GM23338 (cell line): ENCODE data around the gene MPRIP. TPM values are rescaled to one million over a fixed set of nuclear protein-coding genes. Genes with fewer than 3 reads are reported as not detected.

Experiments used
- ATAC-seq: fragments of 200-7000 bp; cut with Tn5 transposase; 3 replicates; pipeline ENCODE4 v1.9.1; 2020
- DNase-seq: peaks from one replicate; pipeline ENCODE4 v3.0.0-alpha.2; 2015; ENCODE audit warnings: low spot score
- H2AFZ ChIP-seq: fragments of 200-600 bp; sonication (generic); 2 replicates; pipeline ENCODE4 v1.8.0; 2016; ENCODE audit warnings: antibody characterized with exemption, mild to moderate bottlenecking, moderate library complexity
- H3F3A ChIP-seq: fragments of 200-600 bp; sonication (generic); replicated peaks from 2 replicates; pipeline ENCODE4 v1.8.0; 2017; ENCODE audit warnings: antibody characterized with exemption, mixed run types, low read depth
- H3K27ac ChIP-seq: fragments of 200-600 bp; sonication (generic); 2 replicates; pipeline ENCODE4 v1.6.1; 2016; ENCODE audit warnings: low read depth
- H3K27me3 ChIP-seq: fragments of 200-600 bp; sonication (generic); 2 replicates; pipeline ENCODE4 v1.8.0; 2016; ENCODE audit warnings: mild to moderate bottlenecking, mixed run types, moderate library complexity; ENCODE audit not compliant: insufficient read depth
- H3K36me3 ChIP-seq: fragments of 200-600 bp; sonication (generic); 2 replicates; pipeline ENCODE4 v1.8.0; 2016; ENCODE audit warnings: mild to moderate bottlenecking; ENCODE audit not compliant: insufficient read depth
- H3K4me1 ChIP-seq: fragments of 200-600 bp; sonication (generic); 2 replicates; pipeline ENCODE4 v1.8.0; 2016; ENCODE audit warnings: mild to moderate bottlenecking, moderate library complexity; ENCODE audit not compliant: insufficient read depth
- H3K4me2 ChIP-seq: fragments of 200-600 bp; sonication (generic); 2 replicates; pipeline ENCODE4 v1.7.1; 2017; ENCODE audit warnings: mixed run types
- H3K4me3 ChIP-seq: fragments of 200-600 bp; sonication (generic); 2 replicates; pipeline ENCODE4 v1.6.1; 2016; ENCODE audit warnings: mixed run types
- H3K79me2 ChIP-seq: fragments of 200-600 bp; sonication (generic); replicated peaks from 2 replicates; pipeline ENCODE4 v1.8.0; 2017; ENCODE audit warnings: mild to moderate bottlenecking; ENCODE audit not compliant: insufficient read depth
- H3K9me2 ChIP-seq: fragments of 200-600 bp; sonication (generic); 2 replicates; pipeline ENCODE4 v1.8.0; 2017; ENCODE audit not compliant: insufficient read depth
- H4K20me1 ChIP-seq: fragments of 200-600 bp; sonication (generic); replicated peaks from 2 replicates; pipeline ENCODE4 v1.8.0; 2017; ENCODE audit warnings: mild to moderate bottlenecking; ENCODE audit not compliant: insufficient read depth
- H3K27ac Mint-ChIP-seq: 2 replicates; pipeline ENCODE4 v1.8.0; 2020; ENCODE audit warnings: inconsistent platforms, mild to moderate bottlenecking, moderate library complexity, mixed read lengths
- H3K27me3 Mint-ChIP-seq: 3 replicates; pipeline ENCODE4 v1.8.0; 2022; ENCODE audit warnings: low read depth, mild to moderate bottlenecking, moderate library complexity, mixed read lengths, inconsistent platforms; ENCODE audit not compliant: insufficient read depth, poor library complexity
- H3K36me3 Mint-ChIP-seq: 3 replicates; pipeline ENCODE4 v1.8.0; 2021; ENCODE audit warnings: low read depth, mild to moderate bottlenecking, inconsistent platforms, moderate library complexity, mixed read lengths
- H3K4me1 Mint-ChIP-seq: 3 replicates; pipeline ENCODE4 v1.8.0; 2020; ENCODE audit warnings: mild to moderate bottlenecking, inconsistent platforms, mixed read lengths
- H3K4me3 Mint-ChIP-seq: 3 replicates; pipeline ENCODE4 v1.8.0; 2021; ENCODE audit warnings: moderate library complexity, mild to moderate bottlenecking, inconsistent platforms, mixed read lengths
- H3K9me3 Mint-ChIP-seq: 3 replicates; pipeline ENCODE4 v1.8.0; 2020; ENCODE audit warnings: moderate library complexity, mild to moderate bottlenecking, inconsistent platforms, mixed read lengths
- CREB1 ChIP-seq: fragments of 250-450 bp; sonication (Bioruptor Pico); IDR thresholded peaks from 2 replicates; pipeline ENCODE4 v1.5.0; 2020; ENCODE audit warnings: low read depth, mild to moderate bottlenecking, moderate library complexity
- EZH2 ChIP-seq: fragments of 200-600 bp; sonication (generic); IDR thresholded peaks from one replicate; pipeline ENCODE4 v1.8.0; 2017; ENCODE audit warnings: antibody characterized with exemption, mild to moderate bottlenecking, low read depth; ENCODE audit not compliant: unreplicated experiment
- EZH2phosphoT487 ChIP-seq: fragments of 200-600 bp; sonication (generic); IDR thresholded peaks from one replicate; pipeline ENCODE4 v1.8.1; 2018; ENCODE audit warnings: antibody characterized with exemption; ENCODE audit not compliant: unreplicated experiment
- JUNB ChIP-seq: IDR thresholded peaks from one replicate; pipeline ENCODE4 v1.6.1; 2016; ENCODE audit warnings: antibody characterized with exemption; ENCODE audit not compliant: unreplicated experiment
- NANOG ChIP-seq: IDR thresholded peaks from 2 replicates; pipeline ENCODE4 v1.6.1; 2016; ENCODE audit warnings: antibody characterized with exemption, borderline replicate concordance
- POLR2AphosphoS5 ChIP-seq: IDR thresholded peaks from 2 replicates; pipeline ENCODE4 v1.6.1; 2016; ENCODE audit warnings: antibody characterized with exemption, low read depth
- STAT1 ChIP-seq: IDR thresholded peaks from one replicate; pipeline ENCODE4 v1.6.1; 2016; ENCODE audit warnings: antibody characterized with exemption; ENCODE audit not compliant: unreplicated experiment
- ZNF331 ChIP-seq: fragments of 250-450 bp; sonication (Bioruptor Pico); IDR thresholded peaks from 2 replicates; pipeline ENCODE4 v1.5.0; 2020; ENCODE audit warnings: low read depth, mild to moderate bottlenecking, moderate library complexity
- polyA plus RNA-seq: library from polyadenylated mRNA; unstranded; fragments of >200 nt; fragmentation: Nextera tagmentation; extraction: Ambion mirVana; gene quantifications from 2 replicates; pipeline ENCODE4 v1.2.1, GENCODE V29; 2016
- total RNA-seq: library from RNA; depleted of rRNA; stranded (reverse); fragments of >200 nt; shearing (Covaris generic); gene quantifications from 2 replicates; pipeline ENCODE4 v1.2.3, GENCODE V29; 2014
- TF ChIP-seq, protein P1 (sequence below), 2 experiments: fragments of 200-600 bp in 1 of 2; sonication (generic) in 1 of 2; conservative IDR thresholded peaks; 2 replicates each; pipeline versions ENCODE4 v1.5.1 to v1.6.1; 2016 to 2017; ENCODE audit warnings: antibody characterized with exemption in 2 of 2, low read depth in 2 of 2, mild to moderate bottlenecking in 2 of 2, moderate library complexity in 1 of 2
- TF ChIP-seq, protein P2 (sequence below): fragments of 250-450 bp; sonication (Bioruptor Pico); IDR thresholded peaks from 2 replicates; pipeline ENCODE4 v1.5.0; 2020; ENCODE audit warnings: mild to moderate bottlenecking, moderate library complexity
- TF ChIP-seq, protein P3 (sequence below): IDR thresholded peaks from one replicate; pipeline ENCODE4 v1.6.1; 2018; ENCODE audit warnings: antibody characterized with exemption; ENCODE audit not compliant: unreplicated experiment

MPRIP gene
- total and polyA plus RNA-seq, 2 experiments from 2014 or later = 39.3 to 113 TPM

DNA sequence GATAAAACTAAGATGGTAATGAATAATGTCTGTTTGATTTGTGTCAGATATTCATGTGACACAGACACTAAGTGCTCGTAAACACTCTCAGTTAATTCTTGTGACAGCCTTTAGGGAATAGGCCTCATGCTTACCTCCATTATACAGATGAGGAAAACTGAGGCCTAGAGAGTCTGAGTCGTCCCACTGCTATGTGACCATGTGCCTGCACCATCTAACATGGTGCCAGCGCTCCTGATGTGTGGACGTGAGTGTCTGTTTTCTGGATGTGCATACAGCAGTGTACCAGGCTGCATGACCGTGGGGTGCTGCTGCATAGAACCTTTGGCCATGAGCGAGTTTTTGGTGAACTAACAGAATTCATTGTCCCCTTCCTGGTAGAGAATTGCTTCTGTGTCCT lies 61.8 kb downstream of the MPRIP start:
- H3K4me3 ChIP-seq = no peak overlapping the region
- no peak overlapping the region for H2AFZ ChIP-seq
- Mint-ChIP-seq H3K27ac (no peak overlapping the region), H3K27me3 (peaks cover 9% of the 10 kb centered on the region), H3K36me3 (no peaks in the 10 kb centered on the region), H3K4me1 (peaks cover 16% of the 10 kb centered on the region), H3K4me3 (no peak overlapping the region), H3K9me3 (no peaks in the 10 kb centered on the region)
- H3K36me3 ChIP-seq = no peaks in the 10 kb centered on the region
- TF ChIP-seq, protein P1, sequence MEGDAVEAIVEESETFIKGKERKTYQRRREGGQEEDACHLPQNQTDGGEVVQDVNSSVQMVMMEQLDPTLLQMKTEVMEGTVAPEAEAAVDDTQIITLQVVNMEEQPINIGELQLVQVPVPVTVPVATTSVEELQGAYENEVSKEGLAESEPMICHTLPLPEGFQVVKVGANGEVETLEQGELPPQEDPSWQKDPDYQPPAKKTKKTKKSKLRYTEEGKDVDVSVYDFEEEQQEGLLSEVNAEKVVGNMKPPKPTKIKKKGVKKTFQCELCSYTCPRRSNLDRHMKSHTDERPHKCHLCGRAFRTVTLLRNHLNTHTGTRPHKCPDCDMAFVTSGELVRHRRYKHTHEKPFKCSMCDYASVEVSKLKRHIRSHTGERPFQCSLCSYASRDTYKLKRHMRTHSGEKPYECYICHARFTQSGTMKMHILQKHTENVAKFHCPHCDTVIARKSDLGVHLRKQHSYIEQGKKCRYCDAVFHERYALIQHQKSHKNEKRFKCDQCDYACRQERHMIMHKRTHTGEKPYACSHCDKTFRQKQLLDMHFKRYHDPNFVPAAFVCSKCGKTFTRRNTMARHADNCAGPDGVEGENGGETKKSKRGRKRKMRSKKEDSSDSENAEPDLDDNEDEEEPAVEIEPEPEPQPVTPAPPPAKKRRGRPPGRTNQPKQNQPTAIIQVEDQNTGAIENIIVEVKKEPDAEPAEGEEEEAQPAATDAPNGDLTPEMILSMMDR (conservative IDR thresholded peaks at IDR 0.05; ENCODE audit: low read depth in 2 of 2) = no peak
- TF ChIP-seq EZH2 = no peak
- TF ChIP-seq ZNF331 = no peak
- TF ChIP-seq STAT1 = no peak
- no peak for TF ChIP-seq NANOG
- TF ChIP-seq POLR2AphosphoS5 = no peak
- TF ChIP-seq, protein P2, sequence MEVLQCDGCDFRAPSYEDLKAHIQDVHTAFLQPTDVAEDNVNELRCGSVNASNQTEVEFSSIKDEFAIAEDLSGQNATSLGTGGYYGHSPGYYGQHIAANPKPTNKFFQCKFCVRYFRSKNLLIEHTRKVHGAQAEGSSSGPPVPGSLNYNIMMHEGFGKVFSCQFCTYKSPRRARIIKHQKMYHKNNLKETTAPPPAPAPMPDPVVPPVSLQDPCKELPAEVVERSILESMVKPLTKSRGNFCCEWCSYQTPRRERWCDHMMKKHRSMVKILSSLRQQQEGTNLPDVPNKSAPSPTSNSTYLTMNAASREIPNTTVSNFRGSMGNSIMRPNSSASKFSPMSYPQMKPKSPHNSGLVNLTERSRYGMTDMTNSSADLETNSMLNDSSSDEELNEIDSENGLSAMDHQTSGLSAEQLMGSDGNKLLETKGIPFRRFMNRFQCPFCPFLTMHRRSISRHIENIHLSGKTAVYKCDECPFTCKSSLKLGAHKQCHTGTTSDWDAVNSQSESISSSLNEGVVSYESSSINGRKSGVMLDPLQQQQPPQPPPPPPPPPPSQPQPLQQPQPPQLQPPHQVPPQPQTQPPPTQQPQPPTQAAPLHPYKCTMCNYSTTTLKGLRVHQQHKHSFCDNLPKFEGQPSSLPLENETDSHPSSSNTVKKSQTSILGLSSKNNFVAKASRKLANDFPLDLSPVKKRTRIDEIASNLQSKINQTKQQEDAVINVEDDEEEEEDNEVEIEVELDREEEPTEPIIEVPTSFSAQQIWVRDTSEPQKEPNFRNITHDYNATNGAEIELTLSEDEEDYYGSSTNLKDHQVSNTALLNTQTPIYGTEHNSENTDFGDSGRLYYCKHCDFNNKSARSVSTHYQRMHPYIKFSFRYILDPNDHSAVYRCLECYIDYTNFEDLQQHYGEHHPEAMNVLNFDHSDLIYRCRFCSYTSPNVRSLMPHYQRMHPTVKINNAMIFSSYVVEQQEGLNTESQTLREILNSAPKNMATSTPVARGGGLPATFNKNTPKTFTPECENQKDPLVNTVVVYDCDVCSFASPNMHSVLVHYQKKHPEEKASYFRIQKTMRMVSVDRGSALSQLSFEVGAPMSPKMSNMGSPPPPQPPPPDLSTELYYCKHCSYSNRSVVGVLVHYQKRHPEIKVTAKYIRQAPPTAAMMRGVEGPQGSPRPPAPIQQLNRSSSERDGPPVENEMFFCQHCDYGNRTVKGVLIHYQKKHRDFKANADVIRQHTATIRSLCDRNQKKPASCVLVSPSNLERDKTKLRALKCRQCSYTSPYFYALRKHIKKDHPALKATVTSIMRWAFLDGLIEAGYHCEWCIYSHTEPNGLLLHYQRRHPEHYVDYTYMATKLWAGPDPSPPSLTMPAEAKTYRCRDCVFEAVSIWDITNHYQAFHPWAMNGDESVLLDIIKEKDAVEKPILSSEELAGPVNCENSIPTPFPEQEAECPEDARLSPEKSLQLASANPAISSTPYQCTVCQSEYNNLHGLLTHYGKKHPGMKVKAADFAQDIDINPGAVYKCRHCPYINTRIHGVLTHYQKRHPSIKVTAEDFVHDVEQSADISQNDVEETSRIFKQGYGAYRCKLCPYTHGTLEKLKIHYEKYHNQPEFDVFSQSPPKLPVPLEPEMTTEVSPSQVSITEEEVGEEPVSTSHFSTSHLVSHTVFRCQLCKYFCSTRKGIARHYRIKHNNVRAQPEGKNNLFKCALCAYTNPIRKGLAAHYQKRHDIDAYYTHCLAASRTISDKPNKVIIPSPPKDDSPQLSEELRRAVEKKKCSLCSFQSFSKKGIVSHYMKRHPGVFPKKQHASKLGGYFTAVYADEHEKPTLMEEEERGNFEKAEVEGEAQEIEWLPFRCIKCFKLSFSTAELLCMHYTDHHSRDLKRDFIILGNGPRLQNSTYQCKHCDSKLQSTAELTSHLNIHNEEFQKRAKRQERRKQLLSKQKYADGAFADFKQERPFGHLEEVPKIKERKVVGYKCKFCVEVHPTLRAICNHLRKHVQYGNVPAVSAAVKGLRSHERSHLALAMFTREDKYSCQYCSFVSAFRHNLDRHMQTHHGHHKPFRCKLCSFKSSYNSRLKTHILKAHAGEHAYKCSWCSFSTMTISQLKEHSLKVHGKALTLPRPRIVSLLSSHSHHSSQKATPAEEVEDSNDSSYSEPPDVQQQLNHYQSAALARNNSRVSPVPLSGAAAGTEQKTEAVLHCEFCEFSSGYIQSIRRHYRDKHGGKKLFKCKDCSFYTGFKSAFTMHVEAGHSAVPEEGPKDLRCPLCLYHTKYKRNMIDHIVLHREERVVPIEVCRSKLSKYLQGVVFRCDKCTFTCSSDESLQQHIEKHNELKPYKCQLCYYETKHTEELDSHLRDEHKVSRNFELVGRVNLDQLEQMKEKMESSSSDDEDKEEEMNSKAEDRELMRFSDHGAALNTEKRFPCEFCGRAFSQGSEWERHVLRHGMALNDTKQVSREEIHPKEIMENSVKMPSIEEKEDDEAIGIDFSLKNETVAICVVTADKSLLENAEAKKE (CRISPR knock-in tag) = no peak
- TF ChIP-seq JUNB = no peak
- no peak for TF ChIP-seq EZH2phosphoT487
- TF ChIP-seq, protein P3, sequence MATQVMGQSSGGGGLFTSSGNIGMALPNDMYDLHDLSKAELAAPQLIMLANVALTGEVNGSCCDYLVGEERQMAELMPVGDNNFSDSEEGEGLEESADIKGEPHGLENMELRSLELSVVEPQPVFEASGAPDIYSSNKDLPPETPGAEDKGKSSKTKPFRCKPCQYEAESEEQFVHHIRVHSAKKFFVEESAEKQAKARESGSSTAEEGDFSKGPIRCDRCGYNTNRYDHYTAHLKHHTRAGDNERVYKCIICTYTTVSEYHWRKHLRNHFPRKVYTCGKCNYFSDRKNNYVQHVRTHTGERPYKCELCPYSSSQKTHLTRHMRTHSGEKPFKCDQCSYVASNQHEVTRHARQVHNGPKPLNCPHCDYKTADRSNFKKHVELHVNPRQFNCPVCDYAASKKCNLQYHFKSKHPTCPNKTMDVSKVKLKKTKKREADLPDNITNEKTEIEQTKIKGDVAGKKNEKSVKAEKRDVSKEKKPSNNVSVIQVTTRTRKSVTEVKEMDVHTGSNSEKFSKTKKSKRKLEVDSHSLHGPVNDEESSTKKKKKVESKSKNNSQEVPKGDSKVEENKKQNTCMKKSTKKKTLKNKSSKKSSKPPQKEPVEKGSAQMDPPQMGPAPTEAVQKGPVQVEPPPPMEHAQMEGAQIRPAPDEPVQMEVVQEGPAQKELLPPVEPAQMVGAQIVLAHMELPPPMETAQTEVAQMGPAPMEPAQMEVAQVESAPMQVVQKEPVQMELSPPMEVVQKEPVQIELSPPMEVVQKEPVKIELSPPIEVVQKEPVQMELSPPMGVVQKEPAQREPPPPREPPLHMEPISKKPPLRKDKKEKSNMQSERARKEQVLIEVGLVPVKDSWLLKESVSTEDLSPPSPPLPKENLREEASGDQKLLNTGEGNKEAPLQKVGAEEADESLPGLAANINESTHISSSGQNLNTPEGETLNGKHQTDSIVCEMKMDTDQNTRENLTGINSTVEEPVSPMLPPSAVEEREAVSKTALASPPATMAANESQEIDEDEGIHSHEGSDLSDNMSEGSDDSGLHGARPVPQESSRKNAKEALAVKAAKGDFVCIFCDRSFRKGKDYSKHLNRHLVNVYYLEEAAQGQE = no peak
- TF ChIP-seq CREB1 (CRISPR knock-in tag) = no peak
- H3K79me2 ChIP-seq = peaks cover 3% of the 10 kb centered on the region; the same call in 1 of the 2 replicates
- DNase-seq (no peak), ATAC-seq (no peak)
- H3K4me2 ChIP-seq = no peak overlapping the region
- no peaks in the 10 kb centered on the region for H3K27me3 ChIP-seq
- no peaks in the 10 kb centered on the region; the same call in 1 of the 2 replicates for H4K20me1 ChIP-seq
- no peaks in the 10 kb centered on the region; the same call in 1 of the 2 replicates for H3K4me1 ChIP-seq
- no peaks in the 10 kb centered on the region for H3K9me2 ChIP-seq
- H3F3A ChIP-seq = no peaks in the 10 kb centered on the region
- H3K27ac ChIP-seq = no peak overlapping the region
